Amniotic epithelial cell (primary cell): ENCODE results near the gene AJAP1.

Experiments used
- DNase-seq: peaks from one replicate; pipeline ENCODE4 v3.0.0-alpha.2; 2010; ENCODE audit warnings: low read depth

AJAP1 gene

DNA sequence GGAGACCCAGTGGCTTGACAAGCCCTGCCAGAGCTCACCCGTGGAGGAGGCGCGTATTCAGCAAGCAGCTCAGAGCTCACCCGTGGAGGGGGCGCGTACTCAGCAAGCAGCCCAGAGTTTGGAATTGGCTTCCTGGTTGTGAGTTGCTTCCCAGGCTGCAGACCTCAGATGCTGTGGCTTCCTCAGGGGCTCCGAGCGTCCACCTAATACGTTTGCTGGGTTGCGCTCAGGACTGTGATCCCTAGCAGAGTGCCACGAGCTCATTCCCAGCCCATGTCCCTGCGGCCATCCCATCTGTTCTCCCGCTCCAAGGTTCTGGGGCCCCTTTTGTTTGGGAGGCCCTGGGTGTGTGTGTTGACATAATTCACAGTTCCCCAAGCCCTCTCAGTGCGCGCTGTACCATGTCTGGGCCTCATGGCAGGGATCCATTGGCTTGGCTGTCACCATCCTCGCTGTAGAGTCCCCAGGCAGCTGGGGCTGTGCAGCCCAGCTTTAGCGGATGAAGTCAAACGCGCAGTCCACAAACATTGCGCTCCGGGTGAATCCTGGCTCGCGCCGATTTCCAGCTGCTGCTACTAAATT, 3.6 kb downstream of the AJAP1 start:
- no peak for DNase-seq

DNA sequence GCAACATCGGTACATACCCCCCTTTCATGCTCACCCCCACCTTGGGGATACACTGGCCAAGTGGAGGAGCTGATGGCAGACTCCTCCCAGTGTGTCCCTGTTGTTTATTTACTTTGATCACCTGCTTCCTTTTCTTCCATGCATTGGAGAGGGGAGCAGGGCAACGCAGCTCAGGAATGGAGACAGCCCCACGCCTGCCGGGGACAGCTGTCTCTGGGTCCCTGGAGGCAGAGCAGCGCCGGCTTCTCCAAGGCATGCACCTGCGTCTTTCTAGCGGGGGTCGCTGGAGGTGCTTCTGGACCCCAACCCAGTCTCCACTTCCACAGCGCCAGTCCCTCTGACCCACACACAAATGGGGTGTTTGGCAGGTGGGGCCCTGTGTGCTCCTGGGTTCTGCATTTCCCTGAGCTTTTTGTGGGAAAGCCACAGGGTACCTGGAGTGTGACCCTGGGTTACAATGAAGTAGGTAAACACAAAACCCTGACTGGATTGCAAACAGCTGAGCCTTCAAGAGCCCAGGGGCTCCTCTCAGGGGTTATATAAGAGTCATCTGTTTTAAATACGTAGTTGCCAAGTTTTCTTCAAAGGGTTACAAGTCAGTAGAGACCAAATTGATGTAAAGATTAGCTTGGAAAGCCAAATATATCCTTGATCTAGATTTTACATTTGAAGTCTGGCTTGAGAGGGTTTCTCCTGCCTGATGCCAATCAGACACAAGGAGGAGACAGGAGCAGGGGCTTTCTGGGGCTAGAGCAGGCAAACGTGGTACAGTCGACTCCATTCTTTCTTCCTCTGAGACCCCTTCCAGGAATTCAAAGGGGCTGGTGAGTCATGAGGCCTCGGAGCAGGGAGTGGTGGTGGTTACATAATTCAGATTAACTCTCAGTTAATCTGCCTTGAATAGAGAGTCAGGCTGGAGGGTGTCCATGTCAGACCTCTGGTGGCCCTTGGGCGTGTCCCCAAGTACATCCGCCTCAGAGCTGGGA, 4.5 kb downstream of the AJAP1 start:
- no peak for DNase-seq

DNA sequence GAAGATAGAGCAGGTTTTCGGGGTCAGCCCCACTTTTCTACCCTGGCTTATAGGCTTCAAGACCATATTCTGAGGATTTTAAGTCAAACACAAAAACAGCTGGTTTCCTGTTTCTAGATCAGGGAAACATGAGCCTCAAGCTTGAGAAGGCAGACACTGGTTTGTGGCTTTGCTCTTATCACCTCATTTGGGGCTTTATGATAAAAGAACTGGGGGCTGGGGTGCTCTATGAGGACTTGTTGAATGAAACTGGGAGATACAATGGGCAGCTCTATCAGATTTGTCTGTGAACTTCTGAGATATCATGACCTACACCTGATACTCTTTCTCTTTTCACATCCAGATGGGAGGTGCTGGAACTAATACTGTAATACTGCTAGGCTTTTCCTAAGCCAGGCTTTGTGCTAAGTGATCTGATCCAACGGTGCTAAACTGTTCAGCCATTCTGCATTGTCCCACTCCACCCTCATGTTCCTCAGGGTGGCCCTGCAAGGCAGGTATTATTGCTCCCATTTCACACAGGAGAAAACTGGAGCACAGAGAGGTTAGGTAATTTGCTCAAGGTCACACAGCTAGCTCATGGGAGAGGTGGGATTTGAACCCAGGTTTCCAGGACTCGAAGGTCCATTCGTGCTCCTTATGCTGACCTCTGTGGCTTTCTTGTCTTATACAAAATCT, 6.6 kb downstream of the AJAP1 start:
- no peak for DNase-seq

DNA sequence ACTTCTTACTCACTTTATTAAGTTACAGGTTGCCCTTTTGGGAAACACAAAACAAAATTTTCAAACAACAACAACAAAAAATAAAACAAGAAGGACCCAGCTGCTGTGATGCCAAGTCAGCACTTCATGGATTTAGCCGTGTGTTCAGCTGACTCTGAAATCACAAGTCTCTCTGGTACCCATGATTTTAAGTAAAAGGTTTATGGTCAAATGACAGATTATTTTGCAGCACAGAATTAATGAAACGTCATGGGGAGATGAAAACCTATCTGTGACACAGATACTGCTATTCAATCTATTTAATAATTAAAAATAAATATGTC, 7.1 kb downstream of the AJAP1 start:
- DNase-seq: no peak

DNA sequence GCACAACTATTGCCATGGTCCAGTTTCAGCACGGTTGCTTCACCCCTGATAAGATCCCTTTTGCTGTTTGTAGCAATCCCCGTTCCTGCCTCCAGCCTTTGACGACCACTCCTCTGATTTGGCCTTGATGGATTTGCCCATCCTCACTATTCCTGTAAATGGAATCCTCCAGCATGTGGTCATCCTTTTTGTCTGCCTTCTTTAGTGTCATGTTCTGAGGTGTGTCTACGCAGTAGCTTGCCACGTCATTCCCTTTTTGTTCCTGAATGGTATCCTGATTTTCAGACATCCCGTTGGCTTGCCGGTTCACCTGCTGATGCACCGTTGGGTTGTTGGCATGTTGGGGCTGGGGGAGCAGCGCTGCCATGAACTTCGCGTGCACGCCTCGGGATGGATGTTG, 7.8 kb downstream of the AJAP1 start:
- no peak for DNase-seq

DNA sequence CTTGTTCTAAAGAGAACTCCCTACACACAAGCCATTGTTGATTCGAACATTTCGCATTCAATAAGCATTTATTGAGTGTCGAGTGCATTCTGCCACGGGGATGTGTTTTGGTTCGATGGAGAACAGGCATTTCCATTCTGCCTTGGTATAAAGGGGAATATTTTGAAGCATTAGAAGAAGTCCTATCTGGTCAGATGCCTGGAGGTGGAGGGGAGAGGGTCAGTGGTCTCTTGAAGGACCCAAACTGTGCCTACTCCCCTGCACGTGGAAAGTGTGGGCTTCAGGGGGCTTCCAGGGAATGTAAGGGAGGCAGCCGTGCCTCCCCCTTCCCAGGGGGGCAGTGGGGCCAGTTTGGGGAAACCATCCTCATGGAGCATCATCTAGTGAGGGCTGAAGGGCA, 8.3 kb downstream of the AJAP1 start:
- no peak for DNase-seq

DNA sequence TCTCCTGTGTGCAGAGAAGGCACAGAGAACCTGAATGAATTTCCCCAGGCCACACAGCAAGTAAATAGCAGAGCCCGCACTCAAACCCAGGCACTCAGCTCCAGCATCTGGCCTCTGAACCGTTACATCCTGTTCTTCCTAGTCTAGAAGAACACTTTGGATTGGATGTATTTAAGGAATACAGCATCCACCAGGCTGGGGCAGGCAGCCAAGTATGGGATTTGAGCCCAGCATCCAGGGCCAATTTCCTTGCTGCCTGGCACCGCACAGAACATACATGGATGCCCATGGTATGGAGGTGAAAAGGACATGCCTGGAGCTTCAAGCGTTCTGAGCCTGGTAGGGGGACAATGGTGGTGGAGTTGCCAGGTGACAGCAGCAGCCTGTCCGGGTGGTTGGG, 9.7 kb downstream of the AJAP1 start:
- DNase-seq: no peak

DNA sequence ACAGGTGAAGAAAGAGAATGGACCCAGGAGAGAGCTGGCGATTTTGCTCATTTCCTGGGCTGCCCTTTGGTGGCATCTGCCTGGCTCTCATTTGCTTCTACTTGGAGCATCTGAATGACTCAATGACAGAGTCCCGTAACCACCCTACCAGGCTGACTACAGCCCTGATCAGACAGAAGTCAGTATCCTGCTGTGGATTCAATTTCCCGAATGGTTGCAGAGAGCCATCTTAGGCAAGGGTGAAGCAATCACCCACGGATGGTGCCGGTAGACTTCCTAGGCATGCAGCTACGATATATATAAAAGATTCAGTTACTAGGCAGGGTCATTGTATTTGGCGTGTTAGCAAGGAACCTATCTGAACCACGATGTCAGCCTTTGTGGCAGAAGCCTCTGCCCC, 10.2 kb downstream of the AJAP1 start:
- no peak for DNase-seq

DNA sequence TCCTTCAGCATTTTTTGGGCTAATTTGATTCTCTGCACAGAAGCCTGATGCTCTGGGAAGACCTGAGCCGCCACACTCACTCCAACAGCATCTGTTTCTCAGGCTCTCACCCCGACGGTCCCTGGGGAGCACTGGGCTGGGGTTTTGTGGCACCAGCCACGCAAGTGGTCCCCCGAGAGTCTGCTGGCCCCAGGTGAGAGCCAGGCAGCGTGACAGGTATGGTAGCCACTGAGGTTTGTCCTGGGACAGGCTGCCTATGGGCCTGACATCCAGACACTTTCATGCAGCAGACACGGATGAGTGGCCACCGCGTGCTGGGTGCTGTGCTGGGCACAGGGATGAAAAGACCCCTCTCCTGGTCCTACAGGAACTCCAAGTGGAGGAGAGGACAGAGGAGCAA, 11.0 kb downstream of the AJAP1 start:
- DNase-seq: no peak

DNA sequence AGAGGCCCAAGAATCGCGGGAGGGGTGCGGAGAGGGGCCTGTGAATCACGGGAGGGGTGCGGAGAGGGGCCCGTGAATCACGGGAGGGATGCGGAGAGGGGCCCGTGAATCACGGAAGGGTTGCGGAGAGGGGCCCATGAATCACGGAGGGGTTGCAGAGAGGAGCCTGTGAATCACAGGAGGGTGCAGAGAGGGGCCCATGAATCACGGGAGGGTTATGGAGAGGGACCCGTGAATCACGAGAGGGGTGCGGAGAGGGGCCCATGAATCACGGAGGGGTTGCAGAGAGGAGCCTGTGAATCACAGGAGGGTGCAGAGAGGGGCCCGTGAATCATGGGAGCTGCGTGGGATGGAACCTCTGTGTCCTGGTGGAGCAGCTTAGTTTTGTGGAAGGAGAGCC, 12.3 kb downstream of the AJAP1 start:
- peak; percentile 7 for DNase-seq

DNA sequence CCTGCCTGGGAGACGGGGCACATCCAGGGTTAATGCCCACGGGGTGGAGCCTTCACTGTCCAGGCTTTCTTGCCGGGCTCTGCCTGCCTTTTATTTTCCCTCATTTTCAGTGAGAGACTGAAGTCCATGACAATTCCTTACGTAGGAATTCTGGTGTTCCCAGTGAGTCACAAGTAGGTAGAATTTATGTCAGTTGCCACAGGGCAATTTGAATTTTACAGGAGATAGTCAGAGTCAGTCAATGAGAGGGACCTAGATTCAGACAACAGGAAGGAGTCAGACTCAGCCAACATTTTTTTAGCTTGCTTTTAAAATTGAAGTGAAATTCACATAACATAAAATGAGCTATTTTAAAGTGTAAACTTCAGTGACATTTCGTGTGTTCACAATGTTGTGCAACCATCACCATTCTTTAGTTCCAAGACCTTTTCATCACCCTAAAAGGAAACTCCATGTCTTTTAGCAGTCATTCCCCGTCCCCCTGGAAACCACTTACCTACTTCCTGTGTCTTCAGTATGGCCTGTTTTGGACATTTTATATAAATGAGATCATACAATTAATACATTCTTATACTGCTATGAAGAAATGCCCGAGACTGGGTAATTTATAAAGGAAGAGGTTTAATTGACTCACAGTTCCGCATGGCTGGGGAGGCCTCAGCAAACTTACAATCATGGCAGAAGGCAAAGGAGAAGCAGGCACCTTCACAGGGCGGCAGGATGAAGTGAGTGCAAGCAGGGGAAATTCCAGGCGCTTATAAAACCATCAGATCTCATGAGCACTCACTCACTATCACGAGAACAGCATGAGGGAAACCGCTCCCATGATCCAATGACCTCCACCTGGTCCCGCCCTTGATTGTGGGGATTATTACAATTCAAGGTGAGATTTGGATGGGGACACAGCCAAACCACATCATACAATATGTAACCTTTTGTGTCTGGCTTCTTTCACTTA, 14.6 kb downstream of the AJAP1 start:
- peak; percentile 1 for DNase-seq

DNA sequence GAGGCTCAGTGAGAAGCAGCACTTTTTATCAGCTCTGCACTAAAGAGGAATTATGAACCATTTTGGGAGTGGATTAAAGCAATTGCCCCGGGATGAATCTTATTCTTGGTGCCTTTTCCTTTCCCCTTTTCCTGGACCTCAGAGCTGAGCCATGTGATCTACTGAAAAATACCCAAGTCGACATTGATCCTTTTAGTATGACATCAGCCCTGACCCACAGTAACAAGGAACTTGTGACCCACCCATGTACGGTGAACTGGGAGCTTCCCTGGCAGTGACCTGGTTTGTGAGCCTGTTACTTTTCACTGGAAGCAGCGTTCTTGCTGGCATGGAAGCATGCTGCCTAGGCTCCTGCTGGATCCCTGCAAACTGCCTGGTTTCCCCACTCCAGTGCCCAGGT, 15.9 kb downstream of the AJAP1 start:
- DNase-seq: no peak

DNA sequence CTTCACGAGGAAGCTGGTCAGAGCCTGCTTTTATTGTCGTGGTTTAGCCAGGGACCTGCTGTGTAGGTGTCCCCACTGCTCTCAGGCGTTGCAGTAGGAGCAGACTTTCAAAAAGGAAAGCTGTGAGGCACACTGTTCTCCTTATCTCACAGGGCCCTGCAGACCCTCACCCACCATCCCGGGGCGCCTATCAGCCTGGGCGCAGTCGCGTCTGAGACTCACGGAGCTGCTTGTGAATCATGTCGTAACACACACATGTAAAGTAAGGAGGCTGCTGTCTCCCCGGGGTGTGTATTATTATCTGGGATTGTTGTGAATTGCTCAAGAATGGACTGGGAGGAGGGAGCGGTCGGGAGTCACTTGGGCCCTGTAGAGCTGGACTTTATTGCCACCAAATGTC, 17.4 kb downstream of the AJAP1 start:
- no peak for DNase-seq

DNA sequence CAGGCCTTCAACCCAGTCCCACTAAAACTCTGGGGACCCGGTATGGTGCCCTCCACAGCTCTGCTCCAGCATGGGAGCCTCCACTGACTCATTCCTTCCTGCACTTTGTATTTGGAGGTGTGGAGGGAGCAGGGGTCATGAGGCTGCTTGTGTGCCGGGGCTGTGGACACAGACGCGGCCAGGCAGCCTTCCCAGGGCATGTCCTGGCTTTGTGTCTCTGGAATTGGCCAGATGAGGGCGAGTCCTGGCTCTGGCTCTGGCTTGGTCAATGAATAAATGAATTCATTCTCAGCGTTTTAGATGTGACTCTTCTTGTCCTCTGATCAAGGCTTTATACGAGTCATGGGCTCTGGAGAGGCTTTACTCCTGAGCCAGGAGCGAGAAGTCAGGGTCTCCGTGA, 19.1 kb downstream of the AJAP1 start:
- DNase-seq: no peak

DNA sequence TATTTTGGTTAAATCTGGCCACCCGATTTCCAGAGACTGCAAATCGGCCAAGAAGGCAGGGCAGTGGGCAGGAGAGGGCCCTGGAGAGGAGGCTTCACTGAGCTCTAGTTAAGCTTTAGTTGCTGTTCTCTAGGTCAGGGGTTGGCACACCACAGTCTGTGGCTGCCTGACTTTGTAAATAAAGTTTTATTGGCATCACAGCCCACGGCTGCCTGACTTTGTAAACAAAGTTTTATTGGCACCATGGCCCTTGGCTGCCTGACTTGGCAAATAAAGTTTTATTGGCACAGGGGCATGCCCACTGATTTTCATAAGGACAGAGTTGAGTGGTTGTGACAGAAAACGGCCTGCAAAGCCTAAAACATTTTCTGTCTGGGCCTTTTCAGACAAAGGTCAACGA, 19.7 kb downstream of the AJAP1 start:
- no peak for DNase-seq

DNA sequence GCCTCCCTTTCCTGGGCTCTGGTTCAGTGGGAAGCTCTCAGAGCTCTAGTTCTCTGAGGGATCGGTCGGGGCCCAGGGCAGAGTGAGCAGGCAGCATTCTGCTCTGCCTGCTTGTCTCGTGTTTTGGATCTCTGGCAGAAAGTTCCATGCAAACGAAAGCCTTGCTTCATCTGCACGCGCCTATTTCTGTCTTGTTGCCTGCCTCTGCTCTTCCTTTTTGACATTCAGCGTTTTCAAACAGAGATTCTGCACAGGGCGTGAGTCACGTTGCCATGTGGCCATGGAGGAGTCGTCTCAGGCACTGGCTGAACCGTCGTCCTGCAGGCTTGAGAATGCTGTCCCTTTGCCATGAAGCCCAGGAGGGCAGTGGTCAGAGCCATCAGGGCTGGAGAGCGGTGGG, 20.3 kb downstream of the AJAP1 start:
- no peak for DNase-seq

DNA sequence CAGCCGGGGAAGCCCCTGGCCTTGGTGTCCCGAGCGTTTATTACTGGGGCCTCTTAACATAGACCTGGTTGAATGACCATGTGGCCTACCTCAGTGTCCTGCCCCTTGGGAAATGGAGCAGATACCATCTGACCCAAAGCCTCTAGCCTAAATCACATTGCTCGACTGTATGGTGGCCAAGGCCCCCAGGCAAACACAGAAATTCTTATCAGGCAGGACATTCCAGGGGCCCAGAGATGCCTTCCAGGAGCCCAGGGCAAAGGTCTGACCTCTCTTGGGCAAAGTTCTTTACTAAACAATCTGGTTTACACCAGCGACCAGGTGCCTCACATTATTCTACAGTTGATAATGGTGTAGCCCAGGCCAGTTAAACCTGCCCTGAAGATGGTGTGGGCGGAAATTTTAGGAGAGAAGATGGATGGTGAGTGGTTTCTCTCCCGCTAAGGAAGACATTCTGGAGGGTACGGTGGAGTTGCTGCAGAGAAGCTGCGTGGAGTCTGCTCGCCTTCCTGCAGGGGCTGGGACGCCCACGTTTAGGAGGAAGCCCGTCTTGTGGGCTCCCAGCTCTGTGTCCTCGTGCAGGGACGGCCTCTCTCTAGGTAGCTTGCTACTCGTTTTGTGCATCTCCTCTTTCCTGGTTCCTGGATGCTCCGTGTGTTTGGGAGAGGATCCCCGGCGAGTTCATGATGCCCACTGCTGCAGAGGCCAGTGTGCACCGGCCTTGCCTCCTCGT, 21.2 kb downstream of the AJAP1 start:
- DNase-seq: no peak

DNA sequence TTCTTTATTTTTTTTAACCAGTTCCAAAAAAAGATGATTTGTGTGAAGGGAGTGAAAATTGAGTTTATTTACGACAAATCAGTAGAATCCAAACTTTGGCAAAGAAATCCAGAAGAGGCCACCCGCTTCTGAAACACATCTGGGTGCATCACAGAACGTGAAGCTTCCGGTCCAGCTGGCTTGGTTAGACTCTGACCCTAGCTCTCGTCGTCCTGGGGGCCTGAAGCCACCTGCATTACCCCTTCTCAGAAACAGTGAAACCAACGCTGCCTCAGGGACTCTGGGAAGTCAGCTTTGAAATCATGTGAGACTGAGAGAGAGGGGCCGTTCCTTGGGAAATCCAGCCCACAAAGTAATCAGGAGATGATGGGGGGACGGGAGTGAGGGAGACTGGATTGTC, 21.8 kb downstream of the AJAP1 start:
- DNase-seq: no peak

DNA sequence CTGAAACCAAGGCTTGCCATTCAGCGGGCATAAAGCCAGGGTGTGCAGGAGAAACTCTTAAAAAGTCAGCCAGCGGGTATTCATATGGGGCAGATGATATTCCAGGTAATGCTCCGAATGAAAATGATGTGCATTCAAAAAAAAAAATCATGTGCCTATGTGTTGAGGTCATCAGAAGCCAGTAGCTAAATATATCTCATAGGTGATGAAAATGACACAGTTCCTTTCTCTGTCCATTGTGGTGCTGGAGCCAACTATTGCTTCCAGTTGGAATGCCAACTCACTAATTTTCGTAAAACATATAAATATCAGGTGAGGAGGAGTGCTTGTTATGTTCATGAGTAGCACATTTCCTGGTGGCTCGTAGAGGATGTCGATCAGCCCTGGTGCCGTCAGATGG, 23.2 kb downstream of the AJAP1 start:
- DNase-seq: no peak

DNA sequence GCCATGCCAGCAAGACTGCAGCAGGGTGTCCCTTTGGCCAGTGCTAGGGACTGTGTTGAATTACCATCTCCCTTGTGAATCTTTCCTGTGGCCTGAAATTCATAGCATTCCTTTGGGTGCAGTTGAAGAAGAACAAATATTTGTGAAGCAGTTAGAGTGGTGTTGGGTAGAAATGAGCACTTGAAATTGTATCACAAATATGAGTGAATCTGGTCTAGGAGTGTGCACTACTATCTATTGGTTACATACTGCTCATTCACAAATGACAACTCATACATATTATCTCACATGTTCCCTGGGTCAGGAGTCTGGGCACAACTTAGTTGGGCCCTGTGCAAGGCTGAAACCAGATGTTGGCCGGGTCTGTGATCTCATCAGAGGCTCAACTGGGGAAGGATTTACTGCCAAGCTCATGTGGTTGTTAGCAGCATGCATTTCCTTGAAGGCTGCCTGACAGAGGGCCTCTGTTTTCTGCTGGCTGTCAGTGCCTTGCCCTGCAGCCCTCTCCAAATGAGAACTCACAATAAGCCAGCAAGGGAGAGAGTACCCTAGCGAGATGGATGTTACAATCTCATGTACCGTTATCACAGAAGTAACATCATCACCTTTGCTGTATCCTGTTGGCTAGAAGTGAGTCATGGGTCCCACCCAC, 23.8 kb downstream of the AJAP1 start:
- no peak for DNase-seq

DNA sequence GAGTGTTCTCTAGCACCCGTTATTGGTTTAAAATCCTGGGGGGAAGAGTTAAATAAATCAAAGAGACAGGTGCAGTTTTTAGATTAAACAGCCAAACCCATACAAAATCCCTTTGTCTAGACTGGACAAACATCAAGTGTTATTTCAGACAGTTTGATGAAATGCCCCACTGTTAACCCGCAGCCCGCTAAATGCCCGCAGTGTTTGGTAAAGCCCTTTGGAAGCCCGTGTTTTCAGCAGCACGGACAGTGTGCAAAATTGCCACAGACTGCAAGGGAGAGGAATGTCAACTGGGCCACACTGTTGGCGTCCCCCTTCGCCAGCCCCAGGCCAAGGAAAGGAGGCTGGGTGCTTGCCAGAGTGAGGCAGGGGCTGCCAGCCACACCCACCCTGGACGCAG, 26.6 kb downstream of the AJAP1 start:
- DNase-seq: no peak
